ENCODE results near the gene SIX6. TPM values are rescaled to one million over a fixed set of nuclear protein-coding genes. Genes with fewer than 3 reads are reported as not detected.

SIX6 gene
- total and polyA plus RNA-seq, 4 donors, result not detected

GRCh38 chr14:60495946-60496345, 13.0 kb upstream of the SIX6 start:
- Histone ChIP-seq H3K9ac (ENCODE audit: low read depth in 1 of 2, low read length in 2 of 2) (no peak overlapping the region), H3K9me3 (ENCODE audit: control insufficient read depth in 4 of 4, low read length in 3 of 4) (peaks cover 0 to 3% (median under 1%) of the 10 kb centered on the region in 4 donors), H3K4me1 (ENCODE audit: control insufficient read depth in 4 of 4, insufficient read depth in 4 of 4, low read length in 3 of 4) (no peaks in the 10 kb centered on the region), H3K27me3 (ENCODE audit: control insufficient read depth in 4 of 4, insufficient read depth in 4 of 4, low read length in 3 of 4) (peaks cover 0 to 8% (median 3%) of the 10 kb centered on the region in 4 donors), H3K36me3 (ENCODE audit: control insufficient read depth in 4 of 4, insufficient read depth in 3 of 4, low read depth in 1 of 4, low read length in 3 of 4) (no peaks in the 10 kb centered on the region), H3K27ac (ENCODE audit: low read depth in 1 of 2, low read length in 2 of 2) (no peak overlapping the region), H3K4me3 (ENCODE audit: low read depth in 1 of 3, low read length in 3 of 3) (no peak overlapping the region)
- TF ChIP-seq CTCF (IDR thresholded peaks at IDR 0.05; ENCODE audit: low read depth, low read length, missing input control), result no peak
- TF ChIP-seq ZBTB33 (IDR thresholded peaks at IDR 0.05), result no peak
- TF ChIP-seq RAD21 (IDR thresholded peaks at IDR 0.05), result no peak
- no peak for TF ChIP-seq REST (IDR thresholded peaks at IDR 0.05)
- TF ChIP-seq ATF3 (IDR thresholded peaks at IDR 0.05), result no peak
- TF ChIP-seq SP1 (IDR thresholded peaks at IDR 0.05), result no peak
- TF ChIP-seq GABPA (IDR thresholded peaks at IDR 0.05 in 1 of 2, conservative IDR thresholded peaks at IDR 0.05 in 1 of 2), result no peak
- TF ChIP-seq FOXA2 (IDR thresholded peaks at IDR 0.05), result no peak
- TF ChIP-seq RXRA (IDR thresholded peaks at IDR 0.05), result no peak
- no peak for TF ChIP-seq HNF4G (IDR thresholded peaks at IDR 0.05)
- no peak for TF ChIP-seq MAX (IDR thresholded peaks at IDR 0.05)
- TF ChIP-seq HNF4A (conservative IDR thresholded peaks at IDR 0.05), result no peak
- no peak for TF ChIP-seq EGR1 (IDR thresholded peaks at IDR 0.05; ENCODE audit: low read depth in 2 of 2)
- TF ChIP-seq TAF1 (conservative IDR thresholded peaks at IDR 0.05), result no peak
- TF ChIP-seq JUND (IDR thresholded peaks at IDR 0.05), result no peak
- no peak for TF ChIP-seq NR2F2 (IDR thresholded peaks at IDR 0.05)
- TF ChIP-seq YY1 (IDR thresholded peaks at IDR 0.05), result no peak
- no peak for TF ChIP-seq FOXA1 (IDR thresholded peaks at IDR 0.05)
- WGBS, result 36% methylated on average over 1 of the region's 1 CpG
- DNase-seq (ENCODE audit: low spot score), result no peak
